ENCODE data around the gene MKNK2.

MKNK2 gene

GRCh38 chr19:2063824-2064223 lies 12.8 kb upstream of the MKNK2 start:
- no peak overlapping the region for H3K4me3 ChIP-seq (ENCODE audit: low read length)
- WGBS (ENCODE audit: insufficient coverage, insufficient read length), result no CpG with 5 or more reads among the region's 8 CpGs
- peaks cover 13% of the 10 kb centered on the region for H3K4me1 ChIP-seq (ENCODE audit: control insufficient read depth, insufficient read depth, low read length)

GRCh38 chr19:2062770-2063169 lies 11.7 kb upstream of the MKNK2 start:
- no peak overlapping the region for H3K4me3 ChIP-seq (ENCODE audit: low read length)
- H3K9me3 ChIP-seq (ENCODE audit: control insufficient read depth, insufficient read depth, low read length), result no peaks in the 10 kb centered on the region
- no peaks in the 10 kb centered on the region for H3K36me3 ChIP-seq (ENCODE audit: control insufficient read depth, insufficient read depth, low read length)
- DNase-seq (ENCODE audit: low read depth, low spot score), result no peak
- H3K27me3 ChIP-seq (ENCODE audit: control insufficient read depth, insufficient read depth, low read length), result no peaks in the 10 kb centered on the region
- no peak overlapping the region for H3K27ac ChIP-seq (ENCODE audit: low read length)
- H3K4me1 ChIP-seq (ENCODE audit: control insufficient read depth, insufficient read depth, low read length), result peaks cover 13% of the 10 kb centered on the region
- no CpG with 5 or more reads among the region's 9 CpGs for WGBS (ENCODE audit: insufficient coverage, insufficient read length)

More at GRCh38 chr19:2063824-2064223, 12.8 kb upstream of the MKNK2 start:
- DNase-seq (ENCODE audit: low read depth, low spot score), result no peak
- Histone ChIP-seq H3K36me3 (ENCODE audit: control insufficient read depth, insufficient read depth, low read length) (no peaks in the 10 kb centered on the region), H3K27me3 (ENCODE audit: control insufficient read depth, insufficient read depth, low read length) (no peaks in the 10 kb centered on the region), H3K9me3 (ENCODE audit: control insufficient read depth, insufficient read depth, low read length) (no peaks in the 10 kb centered on the region), H3K27ac (ENCODE audit: low read length) (no peak overlapping the region)

- Histone ChIP-seq H3K4me3 (ENCODE audit: low read length) (no peak overlapping the region; the same call in 1 of the 2 replicates), H3K4me1 (ENCODE audit: control insufficient read depth, insufficient read depth, low read length) (peaks cover 13% of the 10 kb centered on the region), H3K27me3 (ENCODE audit: control insufficient read depth, insufficient read depth, low read length) (no peaks in the 10 kb centered on the region), H3K36me3 (ENCODE audit: control insufficient read depth, insufficient read depth, low read length) (no peaks in the 10 kb centered on the region), H3K9me3 (ENCODE audit: control insufficient read depth, insufficient read depth, low read length) (no peaks in the 10 kb centered on the region), H3K27ac (ENCODE audit: low read length) (no peak overlapping the region)
- no CpG with 5 or more reads among the region's 10 CpGs for WGBS (ENCODE audit: insufficient coverage, insufficient read length)
- DNase-seq (ENCODE audit: low read depth, low spot score), result no peak
Measured at GRCh38 chr19:2062389-2062729, 11.3 kb upstream of the MKNK2 start.

GRCh38 chr19:2061495-2062388 lies 10.7 kb upstream of the MKNK2 start:
- Histone ChIP-seq H3K27me3 (ENCODE audit: control insufficient read depth, insufficient read depth, low read length) (no peaks in the 10 kb centered on the region), H3K4me3 (ENCODE audit: low read length) (peak overlapping the region; percentile 79), H3K9me3 (ENCODE audit: control insufficient read depth, insufficient read depth, low read length) (no peaks in the 10 kb centered on the region), H3K27ac (ENCODE audit: low read length) (no peak overlapping the region), H3K4me1 (ENCODE audit: control insufficient read depth, insufficient read depth, low read length) (peaks cover 13% of the 10 kb centered on the region), H3K36me3 (ENCODE audit: control insufficient read depth, insufficient read depth, low read length) (no peaks in the 10 kb centered on the region)
- no CpG with 5 or more reads among the region's 50 CpGs for WGBS (ENCODE audit: insufficient coverage, insufficient read length)
- peak; percentile 89 for DNase-seq (ENCODE audit: low read depth, low spot score)

GRCh38 chr19:2060884-2061494 lies 9.9 kb upstream of the MKNK2 start:
- no peak overlapping the region for H3K27ac ChIP-seq (ENCODE audit: low read length)
- H3K9me3 ChIP-seq (ENCODE audit: control insufficient read depth, insufficient read depth, low read length), result no peaks in the 10 kb centered on the region
- no peaks in the 10 kb centered on the region for H3K27me3 ChIP-seq (ENCODE audit: control insufficient read depth, insufficient read depth, low read length)
- no peaks in the 10 kb centered on the region for H3K36me3 ChIP-seq (ENCODE audit: control insufficient read depth, insufficient read depth, low read length)
- H3K4me1 ChIP-seq (ENCODE audit: control insufficient read depth, insufficient read depth, low read length), result peaks cover 17% of the 10 kb centered on the region
- H3K4me3 ChIP-seq (ENCODE audit: low read length), result peak overlapping the region; percentile 79; the same call in 1 of the 2 replicates
- DNase-seq (ENCODE audit: low read depth, low spot score), result no peak
- no CpG with 5 or more reads among the region's 55 CpGs for WGBS (ENCODE audit: insufficient coverage, insufficient read length)

- H3K27ac ChIP-seq (ENCODE audit: low read length), result no peak overlapping the region
- no CpG with 5 or more reads among the region's 24 CpGs for WGBS (ENCODE audit: insufficient coverage, insufficient read length)
- H3K4me3 ChIP-seq (ENCODE audit: low read length), result no peak overlapping the region
Measured at GRCh38 chr19:2059422-2060201, 8.6 kb upstream of the MKNK2 start.

GRCh38 chr19:2058570-2059421 lies 7.8 kb upstream of the MKNK2 start:
- no CpG with 5 or more reads among the region's 27 CpGs for WGBS (ENCODE audit: insufficient coverage, insufficient read length)
- Histone ChIP-seq H3K36me3 (ENCODE audit: control insufficient read depth, insufficient read depth, low read length) (no peaks in the 10 kb centered on the region), H3K27ac (ENCODE audit: low read length) (no peak overlapping the region), H3K4me3 (ENCODE audit: low read length) (no peak overlapping the region), H3K27me3 (ENCODE audit: control insufficient read depth, insufficient read depth, low read length) (no peaks in the 10 kb centered on the region), H3K4me1 (ENCODE audit: control insufficient read depth, insufficient read depth, low read length) (peaks cover 17% of the 10 kb centered on the region), H3K9me3 (ENCODE audit: control insufficient read depth, insufficient read depth, low read length) (no peaks in the 10 kb centered on the region)
- DNase-seq (ENCODE audit: low read depth, low spot score), result no peak

More at GRCh38 chr19:2059422-2060201, 8.6 kb upstream of the MKNK2 start:
- Histone ChIP-seq H3K36me3 (ENCODE audit: control insufficient read depth, insufficient read depth, low read length) (no peaks in the 10 kb centered on the region), H3K9me3 (ENCODE audit: control insufficient read depth, insufficient read depth, low read length) (no peaks in the 10 kb centered on the region), H3K27me3 (ENCODE audit: control insufficient read depth, insufficient read depth, low read length) (no peaks in the 10 kb centered on the region), H3K4me1 (ENCODE audit: control insufficient read depth, insufficient read depth, low read length) (peaks cover 17% of the 10 kb centered on the region)
- DNase-seq (ENCODE audit: low read depth, low spot score), result no peak

GRCh38 chr19:2057484-2058469 lies 6.7 kb upstream of the MKNK2 start:
- Histone ChIP-seq H3K27me3 (ENCODE audit: control insufficient read depth, insufficient read depth, low read length) (no peaks in the 10 kb centered on the region), H3K4me3 (ENCODE audit: low read length) (no peak overlapping the region), H3K9me3 (ENCODE audit: control insufficient read depth, insufficient read depth, low read length) (no peaks in the 10 kb centered on the region), H3K27ac (ENCODE audit: low read length) (no peak overlapping the region), H3K4me1 (ENCODE audit: control insufficient read depth, insufficient read depth, low read length) (peaks cover 17% of the 10 kb centered on the region), H3K36me3 (ENCODE audit: control insufficient read depth, insufficient read depth, low read length) (no peaks in the 10 kb centered on the region)
- no peak for DNase-seq (ENCODE audit: low read depth, low spot score)
- no CpG with 5 or more reads among the region's 23 CpGs for WGBS (ENCODE audit: insufficient coverage, insufficient read length)

GRCh38 chr19:2056837-2057192 lies 5.8 kb upstream of the MKNK2 start:
- Histone ChIP-seq H3K36me3 (ENCODE audit: control insufficient read depth, insufficient read depth, low read length) (no peaks in the 10 kb centered on the region), H3K27me3 (ENCODE audit: control insufficient read depth, insufficient read depth, low read length) (no peaks in the 10 kb centered on the region), H3K9me3 (ENCODE audit: control insufficient read depth, insufficient read depth, low read length) (no peaks in the 10 kb centered on the region), H3K4me3 (ENCODE audit: low read length) (no peak overlapping the region), H3K4me1 (ENCODE audit: control insufficient read depth, insufficient read depth, low read length) (peaks cover 12% of the 10 kb centered on the region), H3K27ac (ENCODE audit: low read length) (no peak overlapping the region)
- no peak for DNase-seq (ENCODE audit: low read depth, low spot score)
- no CpG with 5 or more reads among the region's 5 CpGs for WGBS (ENCODE audit: insufficient coverage, insufficient read length)
